H1 (cell line): ENCODE results near the gene PHLDA3.

Source experiments
- CEBPB ChIP-seq: IDR thresholded peaks from 2 replicates; pipeline ENCODE4 v1.6.1; 2012; ENCODE audit warnings: low read depth, low read length
- EP300 ChIP-seq, 2 experiments: IDR thresholded peaks; 1 replicate in 1 of 2; 2 replicates in 1 of 2; pipeline ENCODE4 v1.6.1; 2011 to 2012; ENCODE audit warnings: low read depth in 2 of 2, low read length in 2 of 2, mild to moderate bottlenecking in 2 of 2, borderline replicate concordance in 1 of 2, inconsistent platforms in 1 of 2, moderate library complexity in 1 of 2
- POLR2A ChIP-seq, 2 experiments: IDR thresholded peaks; 1 replicate in 1 of 2; 2 replicates in 1 of 2; pipeline ENCODE4 v1.6.1; 2011; ENCODE audit warnings: low read depth in 2 of 2, low read length in 2 of 2, mild to moderate bottlenecking in 2 of 2; ENCODE audit errors: control extremely low read depth in 1 of 2
- POLR2AphosphoS5 ChIP-seq: IDR thresholded peaks from 2 replicates; pipeline ENCODE4 v1.6.1; 2011; ENCODE audit warnings: low read depth, low read length
- RFX5 ChIP-seq: IDR thresholded peaks from 2 replicates; pipeline ENCODE4 v1.6.1; 2011; ENCODE audit warnings: low read depth, low read length, improper control_type of control experiment, borderline replicate concordance
- TF ChIP-seq, protein P1 (sequence below), 3 experiments: IDR thresholded peaks; 1 replicate in 2 of 3; 2 replicates in 1 of 3; pipeline versions ENCODE4 v1.5.1 to v1.6.1; 2011; ENCODE audit warnings: low read length in 3 of 3, mild to moderate bottlenecking in 3 of 3, inconsistent platforms in 2 of 3, low read depth in 1 of 3, moderate library complexity in 1 of 3; ENCODE audit not compliant: insufficient read depth in 1 of 3; ENCODE audit errors: control extremely low read depth in 1 of 3
- TF ChIP-seq, protein P2 (sequence below): fragments of 300-600 bp; sonication (generic); IDR thresholded peaks from 2 replicates; pipeline ENCODE4 v1.7.1; 2012; ENCODE audit warnings: low read length, moderate library complexity, mild to moderate bottlenecking, inconsistent platforms; ENCODE audit not compliant: insufficient replicate concordance

DNA sequence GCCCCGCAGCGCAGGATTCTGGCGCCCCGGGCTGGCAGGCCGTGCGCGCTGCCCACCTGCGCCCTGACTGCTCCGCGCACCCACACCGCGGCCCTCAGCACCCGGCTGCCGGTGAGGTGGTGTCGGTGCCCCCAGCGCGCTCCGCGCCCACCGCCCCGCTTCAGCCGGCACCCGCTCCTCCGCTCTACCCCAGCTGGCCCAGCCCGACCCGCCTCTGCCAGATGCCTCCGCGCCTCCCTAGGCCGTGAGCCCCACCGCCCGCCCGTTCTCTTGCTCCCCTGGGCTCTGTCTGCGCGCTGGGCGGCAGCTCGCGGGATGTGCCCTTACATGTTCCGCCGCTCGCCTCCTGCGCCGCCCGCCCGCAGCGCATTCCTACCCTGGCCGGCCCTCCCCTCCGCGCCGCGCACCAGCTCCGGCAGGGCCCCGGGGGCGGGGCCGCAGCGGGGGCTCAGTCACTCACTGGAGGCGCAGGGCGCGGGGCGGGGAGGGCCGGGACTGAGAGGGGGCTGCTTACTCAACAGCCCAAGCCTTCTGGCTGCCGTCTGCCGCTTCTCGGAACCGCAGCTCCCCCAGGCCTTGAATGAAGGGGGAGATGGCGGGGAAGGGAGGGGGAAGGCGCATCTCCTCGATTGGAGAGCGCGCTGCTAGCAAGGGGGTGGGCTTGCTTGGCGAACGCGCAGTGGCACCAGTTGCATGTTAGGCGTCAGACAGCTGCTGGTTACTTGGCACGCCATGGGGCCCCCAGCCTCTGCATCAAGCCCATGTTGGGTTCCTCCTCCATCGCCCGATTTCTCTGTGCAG, at the start of gene PHLDA3:
- TF ChIP-seq EP300 (IDR thresholded peaks at IDR 0.05; ENCODE audit: borderline replicate concordance in 1 of 2, low read depth in 2 of 2, low read length in 2 of 2) (no peak), POLR2AphosphoS5 (no peak), RFX5 (no peak), CEBPB (no peak), POLR2A (IDR thresholded peaks at IDR 0.05; ENCODE audit: control extremely low read depth in 1 of 2, low read depth in 2 of 2, low read length in 2 of 2) (no peak; a peak in 1 of 3 replicates)
- TF ChIP-seq, protein P1, sequence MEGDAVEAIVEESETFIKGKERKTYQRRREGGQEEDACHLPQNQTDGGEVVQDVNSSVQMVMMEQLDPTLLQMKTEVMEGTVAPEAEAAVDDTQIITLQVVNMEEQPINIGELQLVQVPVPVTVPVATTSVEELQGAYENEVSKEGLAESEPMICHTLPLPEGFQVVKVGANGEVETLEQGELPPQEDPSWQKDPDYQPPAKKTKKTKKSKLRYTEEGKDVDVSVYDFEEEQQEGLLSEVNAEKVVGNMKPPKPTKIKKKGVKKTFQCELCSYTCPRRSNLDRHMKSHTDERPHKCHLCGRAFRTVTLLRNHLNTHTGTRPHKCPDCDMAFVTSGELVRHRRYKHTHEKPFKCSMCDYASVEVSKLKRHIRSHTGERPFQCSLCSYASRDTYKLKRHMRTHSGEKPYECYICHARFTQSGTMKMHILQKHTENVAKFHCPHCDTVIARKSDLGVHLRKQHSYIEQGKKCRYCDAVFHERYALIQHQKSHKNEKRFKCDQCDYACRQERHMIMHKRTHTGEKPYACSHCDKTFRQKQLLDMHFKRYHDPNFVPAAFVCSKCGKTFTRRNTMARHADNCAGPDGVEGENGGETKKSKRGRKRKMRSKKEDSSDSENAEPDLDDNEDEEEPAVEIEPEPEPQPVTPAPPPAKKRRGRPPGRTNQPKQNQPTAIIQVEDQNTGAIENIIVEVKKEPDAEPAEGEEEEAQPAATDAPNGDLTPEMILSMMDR (IDR thresholded peaks at IDR 0.05; ENCODE audit: control extremely low read depth in 1 of 3, insufficient read depth in 1 of 3, low read depth in 1 of 3, low read length in 3 of 3): no peak
- TF ChIP-seq, protein P2, sequence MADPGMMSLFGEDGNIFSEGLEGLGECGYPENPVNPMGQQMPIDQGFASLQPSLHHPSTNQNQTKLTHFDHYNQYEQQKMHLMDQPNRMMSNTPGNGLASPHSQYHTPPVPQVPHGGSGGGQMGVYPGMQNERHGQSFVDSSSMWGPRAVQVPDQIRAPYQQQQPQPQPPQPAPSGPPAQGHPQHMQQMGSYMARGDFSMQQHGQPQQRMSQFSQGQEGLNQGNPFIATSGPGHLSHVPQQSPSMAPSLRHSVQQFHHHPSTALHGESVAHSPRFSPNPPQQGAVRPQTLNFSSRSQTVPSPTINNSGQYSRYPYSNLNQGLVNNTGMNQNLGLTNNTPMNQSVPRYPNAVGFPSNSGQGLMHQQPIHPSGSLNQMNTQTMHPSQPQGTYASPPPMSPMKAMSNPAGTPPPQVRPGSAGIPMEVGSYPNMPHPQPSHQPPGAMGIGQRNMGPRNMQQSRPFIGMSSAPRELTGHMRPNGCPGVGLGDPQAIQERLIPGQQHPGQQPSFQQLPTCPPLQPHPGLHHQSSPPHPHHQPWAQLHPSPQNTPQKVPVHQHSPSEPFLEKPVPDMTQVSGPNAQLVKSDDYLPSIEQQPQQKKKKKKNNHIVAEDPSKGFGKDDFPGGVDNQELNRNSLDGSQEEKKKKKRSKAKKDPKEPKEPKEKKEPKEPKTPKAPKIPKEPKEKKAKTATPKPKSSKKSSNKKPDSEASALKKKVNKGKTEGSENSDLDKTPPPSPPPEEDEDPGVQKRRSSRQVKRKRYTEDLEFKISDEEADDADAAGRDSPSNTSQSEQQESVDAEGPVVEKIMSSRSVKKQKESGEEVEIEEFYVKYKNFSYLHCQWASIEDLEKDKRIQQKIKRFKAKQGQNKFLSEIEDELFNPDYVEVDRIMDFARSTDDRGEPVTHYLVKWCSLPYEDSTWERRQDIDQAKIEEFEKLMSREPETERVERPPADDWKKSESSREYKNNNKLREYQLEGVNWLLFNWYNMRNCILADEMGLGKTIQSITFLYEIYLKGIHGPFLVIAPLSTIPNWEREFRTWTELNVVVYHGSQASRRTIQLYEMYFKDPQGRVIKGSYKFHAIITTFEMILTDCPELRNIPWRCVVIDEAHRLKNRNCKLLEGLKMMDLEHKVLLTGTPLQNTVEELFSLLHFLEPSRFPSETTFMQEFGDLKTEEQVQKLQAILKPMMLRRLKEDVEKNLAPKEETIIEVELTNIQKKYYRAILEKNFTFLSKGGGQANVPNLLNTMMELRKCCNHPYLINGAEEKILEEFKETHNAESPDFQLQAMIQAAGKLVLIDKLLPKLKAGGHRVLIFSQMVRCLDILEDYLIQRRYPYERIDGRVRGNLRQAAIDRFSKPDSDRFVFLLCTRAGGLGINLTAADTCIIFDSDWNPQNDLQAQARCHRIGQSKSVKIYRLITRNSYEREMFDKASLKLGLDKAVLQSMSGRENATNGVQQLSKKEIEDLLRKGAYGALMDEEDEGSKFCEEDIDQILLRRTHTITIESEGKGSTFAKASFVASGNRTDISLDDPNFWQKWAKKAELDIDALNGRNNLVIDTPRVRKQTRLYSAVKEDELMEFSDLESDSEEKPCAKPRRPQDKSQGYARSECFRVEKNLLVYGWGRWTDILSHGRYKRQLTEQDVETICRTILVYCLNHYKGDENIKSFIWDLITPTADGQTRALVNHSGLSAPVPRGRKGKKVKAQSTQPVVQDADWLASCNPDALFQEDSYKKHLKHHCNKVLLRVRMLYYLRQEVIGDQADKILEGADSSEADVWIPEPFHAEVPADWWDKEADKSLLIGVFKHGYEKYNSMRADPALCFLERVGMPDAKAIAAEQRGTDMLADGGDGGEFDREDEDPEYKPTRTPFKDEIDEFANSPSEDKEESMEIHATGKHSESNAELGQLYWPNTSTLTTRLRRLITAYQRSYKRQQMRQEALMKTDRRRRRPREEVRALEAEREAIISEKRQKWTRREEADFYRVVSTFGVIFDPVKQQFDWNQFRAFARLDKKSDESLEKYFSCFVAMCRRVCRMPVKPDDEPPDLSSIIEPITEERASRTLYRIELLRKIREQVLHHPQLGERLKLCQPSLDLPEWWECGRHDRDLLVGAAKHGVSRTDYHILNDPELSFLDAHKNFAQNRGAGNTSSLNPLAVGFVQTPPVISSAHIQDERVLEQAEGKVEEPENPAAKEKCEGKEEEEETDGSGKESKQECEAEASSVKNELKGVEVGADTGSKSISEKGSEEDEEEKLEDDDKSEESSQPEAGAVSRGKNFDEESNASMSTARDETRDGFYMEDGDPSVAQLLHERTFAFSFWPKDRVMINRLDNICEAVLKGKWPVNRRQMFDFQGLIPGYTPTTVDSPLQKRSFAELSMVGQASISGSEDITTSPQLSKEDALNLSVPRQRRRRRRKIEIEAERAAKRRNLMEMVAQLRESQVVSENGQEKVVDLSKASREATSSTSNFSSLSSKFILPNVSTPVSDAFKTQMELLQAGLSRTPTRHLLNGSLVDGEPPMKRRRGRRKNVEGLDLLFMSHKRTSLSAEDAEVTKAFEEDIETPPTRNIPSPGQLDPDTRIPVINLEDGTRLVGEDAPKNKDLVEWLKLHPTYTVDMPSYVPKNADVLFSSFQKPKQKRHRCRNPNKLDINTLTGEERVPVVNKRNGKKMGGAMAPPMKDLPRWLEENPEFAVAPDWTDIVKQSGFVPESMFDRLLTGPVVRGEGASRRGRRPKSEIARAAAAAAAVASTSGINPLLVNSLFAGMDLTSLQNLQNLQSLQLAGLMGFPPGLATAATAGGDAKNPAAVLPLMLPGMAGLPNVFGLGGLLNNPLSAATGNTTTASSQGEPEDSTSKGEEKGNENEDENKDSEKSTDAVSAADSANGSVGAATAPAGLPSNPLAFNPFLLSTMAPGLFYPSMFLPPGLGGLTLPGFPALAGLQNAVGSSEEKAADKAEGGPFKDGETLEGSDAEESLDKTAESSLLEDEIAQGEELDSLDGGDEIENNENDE: no peak
